Activated T-cell treated with anti-CD3 and anti-CD28 coated beads for 24 hours (primary cell): ENCODE measurements around the gene TRIL.

Source experiments
- DNase-seq: peaks from one replicate; pipeline ENCODE4 v3.0.0-alpha.2; 2020; ENCODE audit warnings: low read depth

The TRIL gene, protein sequence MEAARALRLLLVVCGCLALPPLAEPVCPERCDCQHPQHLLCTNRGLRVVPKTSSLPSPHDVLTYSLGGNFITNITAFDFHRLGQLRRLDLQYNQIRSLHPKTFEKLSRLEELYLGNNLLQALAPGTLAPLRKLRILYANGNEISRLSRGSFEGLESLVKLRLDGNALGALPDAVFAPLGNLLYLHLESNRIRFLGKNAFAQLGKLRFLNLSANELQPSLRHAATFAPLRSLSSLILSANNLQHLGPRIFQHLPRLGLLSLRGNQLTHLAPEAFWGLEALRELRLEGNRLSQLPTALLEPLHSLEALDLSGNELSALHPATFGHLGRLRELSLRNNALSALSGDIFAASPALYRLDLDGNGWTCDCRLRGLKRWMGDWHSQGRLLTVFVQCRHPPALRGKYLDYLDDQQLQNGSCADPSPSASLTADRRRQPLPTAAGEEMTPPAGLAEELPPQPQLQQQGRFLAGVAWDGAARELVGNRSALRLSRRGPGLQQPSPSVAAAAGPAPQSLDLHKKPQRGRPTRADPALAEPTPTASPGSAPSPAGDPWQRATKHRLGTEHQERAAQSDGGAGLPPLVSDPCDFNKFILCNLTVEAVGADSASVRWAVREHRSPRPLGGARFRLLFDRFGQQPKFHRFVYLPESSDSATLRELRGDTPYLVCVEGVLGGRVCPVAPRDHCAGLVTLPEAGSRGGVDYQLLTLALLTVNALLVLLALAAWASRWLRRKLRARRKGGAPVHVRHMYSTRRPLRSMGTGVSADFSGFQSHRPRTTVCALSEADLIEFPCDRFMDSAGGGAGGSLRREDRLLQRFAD

DNA sequence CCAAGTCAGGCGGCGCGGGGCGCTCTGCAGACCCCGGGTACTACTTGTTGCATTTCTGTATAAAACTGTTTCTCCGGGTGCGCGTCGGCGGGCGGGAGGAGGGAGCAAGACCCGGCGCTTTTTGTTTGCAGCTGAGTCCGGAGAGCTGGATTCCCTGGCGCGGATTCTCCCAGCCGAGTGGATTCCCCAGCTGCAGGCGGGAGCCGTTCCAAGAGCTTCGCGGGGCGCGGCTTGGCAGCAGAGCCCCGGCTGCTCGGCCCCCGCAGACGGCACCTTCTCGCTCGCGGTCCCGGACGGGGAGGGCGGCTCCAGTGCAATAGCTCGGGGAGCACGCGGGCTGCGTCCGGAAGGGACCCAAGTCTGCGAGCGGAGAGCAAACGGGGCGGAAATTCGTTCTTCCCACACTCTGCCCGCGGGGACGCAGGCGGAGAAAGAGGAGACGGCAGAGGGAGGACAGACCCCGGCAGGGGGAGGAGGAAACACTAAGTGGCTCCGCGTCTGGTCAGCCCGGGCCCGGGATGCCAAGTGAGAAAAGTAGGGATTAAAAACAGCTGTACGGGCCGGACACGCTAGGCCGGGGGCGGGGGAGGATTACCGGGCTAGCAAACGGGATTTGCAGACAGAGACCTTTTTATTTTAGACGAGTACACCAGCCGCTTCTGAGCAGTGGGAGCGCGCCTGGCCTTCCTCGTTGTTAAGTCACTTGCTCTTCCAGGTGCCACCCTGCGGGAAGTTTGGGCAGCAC lies at the start of gene TRIL:
TSS of gene TRIL (minus strand) at position 96 of the 745 bp plus-strand sequence. CDS start 284 bp downstream, outside the sequence.
- no peak for DNase-seq

DNA sequence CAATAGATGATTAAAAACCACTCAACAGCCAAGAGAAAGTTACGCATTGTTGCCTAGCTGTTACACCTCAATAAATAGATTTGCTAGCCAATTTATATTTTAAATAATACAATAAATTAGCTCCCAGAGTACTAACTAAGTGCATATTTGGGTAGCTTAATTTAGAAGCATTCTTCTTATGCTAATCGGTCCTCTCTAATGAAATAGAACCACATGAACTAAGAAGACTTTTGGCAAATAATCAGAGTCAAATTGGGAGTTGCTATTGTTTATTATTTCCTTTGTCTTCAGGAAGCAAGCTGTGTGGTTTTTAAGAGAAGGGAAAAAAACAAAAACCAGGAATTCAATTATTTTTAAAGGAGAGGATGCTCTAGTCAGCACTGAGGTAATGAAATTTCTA lies 49.0 kb upstream of the TRIL start:
- DNase-seq = no peak

DNA sequence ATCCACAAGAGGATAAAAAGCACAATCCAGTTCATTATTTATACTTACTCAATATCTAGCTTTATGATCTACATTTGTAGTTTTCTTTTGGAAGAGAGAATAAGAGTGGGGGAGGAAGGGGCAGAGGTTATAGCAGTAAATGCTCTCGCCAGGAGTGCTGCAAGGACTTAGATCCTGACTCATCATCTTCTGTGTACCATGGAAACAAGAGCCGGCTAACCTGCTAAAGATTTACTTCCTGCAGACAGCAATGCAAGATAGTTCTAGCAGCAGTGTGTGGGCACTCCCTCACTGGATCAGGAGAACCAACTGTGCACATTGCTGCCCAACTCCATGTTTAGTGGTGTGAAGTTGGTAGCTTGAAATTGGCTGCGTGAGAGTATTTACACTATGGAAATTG lies 47.7 kb upstream of the TRIL start:
- no peak for DNase-seq

DNA sequence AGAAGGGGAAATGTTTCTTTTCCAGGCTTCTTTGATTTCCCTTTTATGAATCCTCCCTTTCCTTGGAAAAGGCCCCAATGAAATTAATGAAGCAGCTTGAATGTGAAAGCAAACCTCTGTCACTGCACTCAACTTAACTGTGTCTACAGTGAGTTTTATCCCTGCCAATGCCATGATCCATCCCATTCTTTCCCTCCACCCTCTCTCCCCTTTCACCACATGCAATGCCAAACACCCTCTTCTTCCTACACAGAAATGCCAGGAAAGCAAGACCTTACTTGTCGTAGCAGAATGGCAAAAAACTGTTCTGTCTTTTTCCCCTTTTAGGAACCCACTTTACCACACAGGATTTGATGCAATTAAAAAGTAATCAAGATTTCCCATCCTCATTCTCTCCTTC lies 47.3 kb upstream of the TRIL start:
- no peak for DNase-seq

DNA sequence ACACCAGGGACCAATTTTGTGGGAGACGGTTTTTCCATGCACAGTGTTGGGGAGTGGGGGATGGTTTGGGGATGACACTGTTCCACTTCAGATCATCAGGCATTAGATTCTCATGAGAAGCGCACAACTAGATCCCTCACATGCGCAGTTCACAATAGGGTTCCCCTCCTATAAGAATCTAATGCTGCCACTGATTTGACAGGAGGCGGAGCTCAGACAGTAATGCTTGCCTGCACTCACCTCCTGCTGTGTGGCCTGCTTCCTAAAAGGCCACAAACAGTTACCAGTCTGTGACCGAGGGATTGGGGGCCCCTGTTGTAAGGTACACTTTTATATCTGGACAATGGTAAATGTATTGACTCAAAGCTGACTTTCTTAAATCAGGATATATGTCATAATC lies 45.6 kb upstream of the TRIL start:
- no peak for DNase-seq

DNA sequence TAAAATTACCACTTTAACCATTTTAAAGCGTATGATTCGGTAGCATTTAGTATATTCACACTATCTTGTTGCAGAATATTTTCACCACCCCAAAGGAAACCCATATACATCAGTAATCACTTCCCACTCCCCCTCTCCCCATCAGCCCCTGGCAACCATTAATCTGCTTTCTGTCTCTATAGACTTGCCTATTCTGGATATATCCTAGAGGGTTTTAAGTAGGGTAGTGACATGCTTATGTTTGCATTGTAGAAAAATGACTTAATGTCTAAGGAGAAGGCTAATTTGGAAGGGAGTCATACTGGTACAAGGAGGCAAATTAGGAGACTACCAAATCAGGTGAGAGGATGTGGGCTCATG lies 42.6 kb upstream of the TRIL start:
- DNase-seq = no peak

DNA sequence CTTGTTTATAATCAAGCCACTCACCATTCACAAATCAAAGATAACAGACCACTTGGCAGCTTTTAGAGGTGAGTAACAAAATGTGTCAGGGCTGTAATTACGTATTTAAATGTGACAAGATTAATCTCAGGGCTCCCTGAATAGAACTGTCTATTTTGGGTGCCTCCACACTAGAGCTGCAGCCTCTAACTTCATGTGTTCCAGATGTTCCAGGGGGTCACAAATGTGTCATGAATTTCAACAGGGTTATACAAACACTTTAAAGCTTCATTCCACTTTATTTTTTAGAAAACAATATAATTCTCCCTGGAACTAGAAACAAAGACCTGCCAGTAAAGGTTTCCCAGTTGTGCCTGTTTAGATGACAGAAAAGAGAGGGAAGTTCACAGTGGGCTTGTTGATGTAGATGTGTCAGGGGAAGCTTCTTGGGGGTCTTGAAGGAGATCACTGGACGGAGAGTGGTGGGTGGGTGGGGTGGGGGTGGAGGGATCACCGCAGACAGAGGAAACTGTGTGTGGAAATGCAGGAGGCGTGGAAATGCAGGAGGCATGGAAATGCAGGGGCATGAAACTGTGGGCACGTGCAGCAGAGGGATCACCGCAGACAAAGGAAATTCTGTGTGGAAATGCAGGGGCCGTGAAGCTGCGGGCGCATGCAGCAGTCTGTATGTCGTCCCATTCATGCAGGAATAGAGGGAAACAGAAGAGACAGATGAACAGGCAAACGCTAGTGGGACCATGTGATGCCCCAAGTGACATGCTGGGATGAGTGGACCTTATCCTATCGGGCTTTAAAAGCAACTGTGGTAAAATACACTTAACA lies 42.0 kb upstream of the TRIL start:
- no peak for DNase-seq

DNA sequence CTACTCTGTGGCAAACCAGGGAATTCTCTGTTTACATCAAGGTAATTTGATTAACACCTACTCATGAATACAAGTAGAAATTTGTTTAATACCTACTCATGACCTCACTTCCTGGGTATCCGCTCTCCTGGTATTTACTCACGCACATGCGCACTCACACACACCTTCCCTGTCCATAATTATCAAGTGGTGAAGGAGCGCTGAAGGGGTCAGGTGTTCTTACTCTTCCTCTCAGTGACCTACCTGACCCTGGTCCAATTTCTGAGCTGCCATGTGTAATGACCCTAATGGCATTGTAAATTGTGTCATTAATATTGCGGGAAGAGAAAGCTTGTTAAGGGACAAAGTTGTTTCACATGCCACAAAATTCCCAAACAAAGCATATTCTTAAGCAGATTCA lies 41.3 kb upstream of the TRIL start:
- DNase-seq = no peak

DNA sequence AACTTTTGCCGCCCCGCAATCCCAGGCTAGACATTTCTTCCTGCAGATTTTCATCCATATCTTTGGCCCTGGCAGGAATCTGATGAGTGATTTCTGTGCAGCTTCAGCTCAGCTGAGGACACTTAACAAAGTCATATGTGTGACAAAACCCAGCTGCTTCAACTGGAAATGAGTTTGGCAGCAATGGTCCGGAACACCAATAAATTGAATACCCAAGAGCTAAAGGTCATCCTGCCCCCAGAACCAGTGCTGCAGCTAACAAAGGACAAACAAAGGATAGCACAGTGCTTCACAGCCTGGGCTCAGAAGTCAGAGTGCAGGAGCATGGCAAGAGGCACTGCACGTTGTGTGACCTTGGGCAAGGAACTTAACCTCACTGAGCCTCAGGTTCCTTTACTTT lies 40.0 kb upstream of the TRIL start:
- no peak for DNase-seq

DNA sequence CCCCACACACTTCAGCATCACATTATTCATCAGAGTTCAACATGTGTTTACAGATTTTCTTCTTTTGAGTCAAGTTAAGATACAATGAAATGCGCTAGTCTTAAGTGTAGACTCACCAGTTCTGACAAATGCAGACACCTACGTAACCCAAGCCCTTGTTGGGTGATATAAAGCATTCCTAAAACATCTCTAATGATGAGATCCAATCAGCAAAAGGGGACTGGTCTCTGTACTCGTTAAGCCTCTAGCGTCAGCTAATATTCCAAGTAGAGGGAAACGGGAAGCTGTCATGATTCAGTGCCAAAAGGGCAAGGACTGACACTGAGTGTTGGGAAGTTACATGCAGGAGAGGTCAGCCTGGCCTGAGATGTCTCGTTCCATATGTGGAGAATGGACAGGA lies 38.7 kb upstream of the TRIL start:
- no peak for DNase-seq

DNA sequence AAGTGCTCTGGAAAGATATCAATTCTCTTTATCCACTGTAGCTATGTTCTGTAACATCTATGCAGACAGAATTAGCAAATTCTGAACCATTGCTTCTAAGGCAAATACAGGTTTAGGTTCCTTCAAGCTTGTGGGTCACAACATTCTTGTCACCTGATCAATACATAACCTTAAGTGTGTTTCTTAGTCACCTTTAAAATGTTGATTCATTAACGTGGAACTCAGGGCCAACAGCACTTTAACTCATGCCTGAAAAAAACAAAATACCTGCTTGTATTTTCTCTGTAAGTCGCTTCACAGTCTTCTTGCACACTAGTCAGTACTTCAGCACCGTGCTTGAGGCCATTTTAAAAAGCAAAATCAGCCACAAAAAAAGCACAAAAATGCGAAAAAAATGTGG lies 35.2 kb upstream of the TRIL start:
- DNase-seq = no peak

DNA sequence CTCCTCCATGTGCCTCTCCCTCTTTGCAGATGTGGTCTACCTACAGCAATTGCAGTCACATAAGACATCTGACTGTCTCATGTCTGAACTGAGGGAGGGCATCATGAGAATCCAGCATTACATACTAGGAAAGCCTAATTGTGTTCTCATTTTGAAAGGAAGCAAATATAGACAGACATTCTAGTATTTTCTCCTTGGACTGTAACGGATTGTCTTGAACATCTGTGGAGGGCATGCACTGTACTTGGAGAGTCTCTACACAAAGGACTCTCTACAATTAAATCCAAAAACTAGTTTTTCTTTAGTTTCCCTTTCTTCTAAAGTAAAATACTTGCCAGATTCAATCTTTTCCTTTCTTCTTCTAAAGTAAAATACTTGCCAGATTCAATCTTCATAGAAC lies 34.7 kb upstream of the TRIL start:
- DNase-seq = no peak

DNA sequence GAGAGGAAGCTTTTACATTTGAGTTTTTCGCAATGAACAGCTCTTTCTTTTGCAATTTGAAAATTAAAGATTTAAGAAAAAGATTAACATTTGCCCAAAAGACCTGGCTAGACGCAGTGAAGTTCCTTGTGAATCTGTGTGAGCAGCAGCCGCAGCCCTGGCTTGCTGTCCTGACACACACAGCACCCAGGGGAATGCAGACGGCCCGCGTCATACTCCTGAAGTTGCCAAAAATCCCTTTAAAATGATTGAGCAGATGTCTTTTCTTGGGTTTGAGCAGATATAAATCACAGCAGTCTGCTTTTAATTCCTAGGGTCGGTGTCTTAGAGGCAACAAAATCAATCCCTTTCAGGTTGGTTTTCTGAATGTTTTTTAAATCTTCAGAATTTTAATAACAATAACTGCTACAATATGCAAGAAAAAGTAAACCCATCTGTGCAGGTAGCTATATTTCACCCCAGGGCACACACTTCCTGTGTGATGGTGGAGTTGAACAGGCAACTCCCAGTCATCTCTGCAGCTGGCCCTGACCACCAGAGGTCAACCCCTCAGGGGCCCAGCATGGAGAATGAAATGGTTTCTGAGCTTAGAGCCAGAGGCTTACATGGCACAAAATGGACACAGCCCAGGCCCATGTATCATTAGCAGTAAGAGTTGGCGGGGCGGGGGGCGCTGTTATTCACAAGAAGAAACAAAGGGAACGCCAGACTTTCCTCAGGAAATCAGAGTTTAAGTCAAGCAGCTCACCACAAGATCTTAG lies 32.2 kb upstream of the TRIL start:
- DNase-seq = no peak

DNA sequence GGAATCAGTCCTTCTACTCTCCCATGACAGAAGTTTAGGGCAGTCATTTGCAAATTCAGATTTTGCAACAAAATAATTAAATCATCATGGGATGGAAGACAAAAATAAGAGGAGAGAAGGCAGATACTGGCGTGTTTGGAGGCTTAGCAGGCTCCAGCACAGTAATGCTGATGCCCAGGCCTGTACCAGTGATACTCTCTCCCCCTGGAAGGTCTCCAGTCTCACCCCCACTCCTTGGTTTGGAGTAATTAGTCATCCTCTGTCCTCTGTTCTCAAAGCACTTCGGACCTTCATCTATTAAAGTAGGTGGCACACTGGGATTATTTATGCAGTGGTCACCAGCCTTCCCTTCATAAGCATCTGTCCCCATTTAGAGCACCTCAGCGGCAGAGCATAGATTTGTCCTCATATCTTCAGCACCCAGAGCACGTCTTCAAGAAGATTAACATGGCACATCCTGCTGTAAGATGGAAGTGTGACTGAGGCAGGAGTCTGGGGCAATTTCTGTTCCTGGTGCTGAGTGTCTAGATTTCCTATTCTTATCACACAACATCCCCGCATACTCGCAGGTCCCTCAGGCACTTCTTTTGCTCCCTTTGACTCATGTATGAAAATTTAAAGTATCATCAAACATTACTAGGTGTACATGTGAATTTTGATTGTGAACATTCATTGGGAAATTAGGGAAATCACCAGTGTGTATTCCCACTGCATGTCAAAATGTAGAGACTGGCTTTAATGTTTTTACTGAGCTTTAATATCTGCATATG lies 31.3 kb upstream of the TRIL start:
- no peak for DNase-seq

DNA sequence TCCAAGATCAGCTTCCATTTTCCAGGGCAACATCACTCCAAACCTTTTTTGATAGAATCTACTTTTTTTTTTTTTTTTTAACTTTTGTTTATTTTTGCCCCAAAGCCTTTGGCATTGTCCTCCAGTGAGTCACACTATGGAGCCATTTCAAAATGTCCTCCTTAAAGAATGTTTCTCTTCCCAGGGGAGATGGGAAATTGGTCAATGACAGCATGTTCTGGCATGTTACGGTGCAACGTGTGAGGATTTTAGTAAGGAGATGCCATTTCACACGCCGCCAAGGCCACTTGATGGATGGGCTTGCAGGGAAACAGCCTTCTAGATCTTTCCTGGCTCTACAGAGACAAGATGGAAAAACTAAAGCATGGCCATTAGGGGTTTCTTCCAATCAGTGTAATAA lies 30.7 kb upstream of the TRIL start:
- no peak for DNase-seq

DNA sequence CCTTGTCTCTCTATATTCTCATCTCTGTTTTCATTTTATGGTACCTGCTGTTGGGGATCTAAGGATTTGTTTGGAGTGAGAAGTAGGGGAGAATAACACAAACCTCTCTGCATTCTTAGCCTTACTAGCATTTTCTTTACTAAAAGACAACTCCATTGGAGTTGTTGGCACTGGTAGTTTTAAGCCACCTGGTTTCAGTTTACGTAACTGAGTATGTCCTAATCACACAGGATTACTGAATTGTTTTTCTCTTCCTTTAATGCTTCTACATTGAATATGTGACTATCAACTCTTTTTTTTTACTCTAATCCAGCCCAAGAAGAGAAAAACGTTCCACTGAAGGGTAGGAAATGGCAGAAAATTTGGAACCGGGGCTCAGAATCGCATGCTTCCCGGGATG lies 30.0 kb upstream of the TRIL start:
- no peak for DNase-seq

DNA sequence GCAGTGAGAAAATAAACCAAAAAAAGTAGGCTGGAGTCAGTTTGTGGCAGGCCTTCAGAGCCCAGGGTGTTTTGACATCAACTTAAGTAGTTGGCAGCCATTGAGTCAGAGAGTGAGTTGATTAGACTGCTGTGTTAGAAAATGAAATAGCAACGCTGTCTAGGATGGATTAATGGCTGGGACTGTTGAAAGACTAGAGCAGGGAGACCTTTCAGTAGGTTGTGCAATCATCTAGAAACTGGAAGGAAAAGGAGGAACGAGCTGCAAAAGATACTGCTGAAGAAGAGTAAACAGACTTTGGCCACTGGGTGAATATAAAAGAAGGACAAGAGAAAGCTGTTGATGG lies 28.6 kb upstream of the TRIL start:
- DNase-seq = no peak

DNA sequence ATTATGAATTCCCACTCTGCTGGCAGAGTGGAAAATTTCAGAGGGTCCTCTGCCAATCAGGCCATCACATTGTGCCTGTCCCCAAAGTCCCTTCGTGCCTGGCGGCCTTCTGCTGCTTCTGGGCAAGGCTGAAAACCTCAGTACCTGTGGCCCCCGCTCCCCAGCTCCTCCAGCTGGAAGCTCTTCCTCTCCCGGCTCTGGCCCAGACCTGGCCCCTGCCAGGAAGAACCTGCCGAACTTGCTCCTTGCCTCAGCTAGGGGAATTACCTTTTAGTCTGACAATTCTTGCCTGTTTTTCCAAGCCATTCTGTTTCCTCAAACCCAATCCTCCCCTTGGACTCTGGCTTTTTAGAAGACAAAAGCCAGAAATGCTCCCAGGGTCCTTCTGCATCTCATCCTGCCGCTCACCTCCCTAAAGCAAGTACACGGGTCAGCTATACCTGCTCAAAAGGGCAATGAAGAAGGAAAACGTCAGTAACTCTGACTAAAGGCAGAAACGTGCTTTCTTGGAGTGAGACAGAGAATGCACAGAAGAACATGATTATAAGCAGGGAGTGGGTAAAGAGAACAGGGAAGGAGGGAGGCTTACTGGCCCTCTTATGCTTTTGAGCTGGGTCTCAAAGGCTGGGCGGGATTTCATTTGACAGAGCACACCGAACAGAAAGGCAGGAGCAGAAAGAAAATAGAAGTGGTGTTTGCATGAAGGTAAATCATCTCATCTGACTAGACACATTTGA lies 28.1 kb upstream of the TRIL start:
- no peak for DNase-seq

DNA sequence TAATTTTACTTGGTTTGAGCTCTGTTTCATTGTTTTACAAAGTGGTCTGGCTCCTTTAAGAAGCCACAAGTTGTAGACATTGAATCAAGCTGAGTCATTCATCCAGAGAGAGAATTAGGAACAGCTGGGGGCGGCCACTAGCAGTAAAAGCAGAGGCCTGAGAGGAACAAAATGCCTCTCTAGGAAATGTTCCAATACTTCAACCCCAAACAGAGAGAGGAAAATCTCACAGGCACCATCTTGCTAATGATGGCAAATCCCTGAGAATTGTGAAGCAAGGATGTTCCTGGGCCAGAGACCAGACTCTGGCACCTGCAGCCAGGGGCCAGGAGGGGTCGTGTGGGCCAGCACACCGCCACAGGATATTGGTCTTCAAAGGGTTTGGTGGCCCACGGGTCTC lies 26.5 kb upstream of the TRIL start:
- DNase-seq = no peak

DNA sequence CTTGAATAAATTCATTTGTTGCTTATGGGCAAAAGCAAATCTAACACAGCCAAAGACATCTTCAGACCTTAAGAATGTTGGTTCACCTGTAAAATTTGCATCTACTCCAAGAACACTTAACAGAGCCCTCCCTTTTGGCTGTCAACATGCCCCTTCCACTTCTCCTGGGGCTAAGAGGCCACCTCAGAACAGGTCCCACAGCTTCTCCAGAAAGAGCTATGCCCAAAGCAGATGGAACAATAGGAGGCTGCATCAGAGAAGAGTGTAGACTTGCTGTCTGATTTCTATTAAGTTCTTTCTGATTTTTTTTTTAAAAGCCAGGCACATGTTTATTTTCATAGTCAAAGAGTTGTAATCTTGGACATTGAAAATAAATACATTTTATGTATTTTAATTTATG lies 26.1 kb upstream of the TRIL start:
- no peak for DNase-seq
